ENCODE measurements around the gene FKBP1A. TPM values are rescaled to one million over a fixed set of nuclear protein-coding genes. Genes with fewer than 3 reads are reported as not detected.

FKBP1A gene
- total and polyA plus RNA-seq, 9 of the 15 experiments (the other 6 are each of a cell fraction or from before 2014, with no cell fraction given), result 48.8 to 502 (median 89.6) TPM

DNA sequence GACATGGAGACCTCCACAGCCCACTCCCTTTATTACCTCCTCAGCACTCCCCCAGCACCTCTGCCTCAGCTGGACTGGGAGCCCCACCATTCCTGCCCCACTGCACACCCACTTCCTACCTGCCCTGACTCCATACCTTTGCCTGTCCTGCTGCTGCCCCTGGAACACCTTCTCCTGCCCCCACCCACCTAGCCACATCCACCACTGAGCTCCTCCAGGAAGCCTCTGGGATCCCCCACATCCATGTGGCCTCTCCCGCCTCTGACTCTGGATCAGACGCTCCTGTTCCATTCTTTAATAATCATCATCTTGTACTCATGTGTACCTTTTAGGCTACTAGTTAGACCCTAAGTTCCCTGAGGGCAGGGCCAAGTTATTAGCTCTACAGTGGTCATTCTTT, 61.8 kb downstream of the FKBP1A start:
- no TSS peak for BruUV-seq (replicated peaks)
- POLR2A ChIA-PET, result interaction anchor here (0.8 kb wide), 1 partner anchor 9 kb away, joined by 3 read pairs; no protein-coding TSS in a partner anchor
- no peak overlapping the region for H3K27ac ChIP-seq (ENCODE audit: extremely low read depth, low read depth, low read length)
- H3K4me2 ChIP-seq (ENCODE audit: insufficient read depth, low read length), result no peak overlapping the region
- intact Hi-C loops (cut with micrococcal nuclease), result no loop called here
- DNase-seq (ENCODE audit: extremely low read depth in 1 of 4, low spot score in 3 of 4), result no peak
- FAIRE-seq, result no peak
- no peak for TF ChIP-seq ZNF589 (CRISPR knock-in tag; IDR thresholded peaks at IDR 0.05; ENCODE audit: low read depth)
- no peak for TF ChIP-seq BMI1 (IDR thresholded peaks at IDR 0.05; ENCODE audit: low read length)
- ATAC-seq, result no peak
- no peaks in the 10 kb centered on the region for H3K27me3 ChIP-seq (ENCODE audit: control insufficient read depth in 2 of 2, insufficient read depth in 2 of 2, low read length in 2 of 2)
- 100% methylated on average over 2 of the region's 2 CpGs for WGBS (ENCODE audit: insufficient coverage, low coverage, missing lambda C conversion rate)
- H4K20me1 ChIP-seq (replicated peaks; ENCODE audit: control insufficient read depth, insufficient read depth, low read length), result peaks cover 9% of the 10 kb centered on the region
- CTCF ChIA-PET (ENCODE audit: low intra/inter-chr PET ratio), result no interaction called here
- H2AFZ ChIP-seq (ENCODE audit: low read depth, low read length), result no peak overlapping the region
- H3K9ac ChIP-seq (ENCODE audit: insufficient read depth in 1 of 2, low read depth in 2 of 2, low read length in 2 of 2), result no peak overlapping the region
- no peaks in the 10 kb centered on the region for H3K9me1 ChIP-seq (ENCODE audit: control insufficient read depth, insufficient read depth, low read length)
- no peaks in the 10 kb centered on the region for H3K9me3 ChIP-seq (replicated peaks; ENCODE audit: control insufficient read depth, insufficient read depth, low read depth, low read length)
- peaks cover 14% of the 10 kb centered on the region; the same call in 2 of the 3 replicates for H3K36me3 ChIP-seq (ENCODE audit: control insufficient read depth, insufficient read depth, low read length)
- peaks cover 13 to 28% of the 10 kb centered on the region in 2 experiments; a peak in 4 of 5 replicates for H3K4me1 ChIP-seq (replicated peaks in 1 of 2; ENCODE audit: control insufficient read depth in 2 of 2, insufficient read depth in 2 of 2, low read length in 2 of 2)
- H3K4me3 ChIP-seq, result no peak overlapping the region
- H3K79me2 ChIP-seq (ENCODE audit: control insufficient read depth, insufficient read depth, low read length), result peaks cover 36% of the 10 kb centered on the region
- in situ Hi-C loops (cut with MboI), result no loop called here

DNA sequence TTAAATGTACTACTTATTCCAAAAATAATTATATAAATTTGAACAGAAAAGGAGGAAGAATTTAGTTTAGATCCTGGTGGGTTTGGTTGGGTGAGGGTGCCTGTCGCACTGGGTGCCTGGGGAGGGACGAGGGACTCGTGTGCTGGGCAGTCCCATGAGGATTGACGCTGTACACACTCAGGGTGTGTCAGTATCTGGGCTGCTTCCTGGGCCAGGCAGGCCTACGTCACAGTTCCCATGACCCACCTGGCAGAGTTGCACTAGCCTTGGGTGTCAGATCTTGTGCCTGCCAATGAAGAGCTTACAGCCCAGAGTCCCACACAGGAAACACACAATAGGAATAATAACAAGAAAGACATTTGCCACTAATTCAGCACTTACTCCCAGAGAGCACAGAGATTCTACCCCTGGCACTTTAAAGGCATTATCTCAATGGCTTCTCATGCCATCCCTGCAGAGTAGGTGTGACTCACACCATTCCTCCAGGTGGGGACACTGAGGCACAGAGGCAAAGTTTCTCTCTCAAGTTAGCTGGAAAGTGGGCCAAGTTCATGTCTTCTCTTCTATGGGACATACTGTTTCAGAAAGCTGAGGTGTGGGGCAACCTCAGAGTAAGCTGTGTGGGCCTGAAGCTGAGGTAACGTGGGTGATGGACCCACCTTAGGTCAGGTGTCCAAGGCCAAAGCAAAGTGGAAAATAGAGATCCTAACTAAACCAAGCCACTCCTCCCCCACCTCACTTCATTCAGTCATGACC, 62.6 kb downstream of the FKBP1A start:
- in situ Hi-C loops (cut with MboI) (no loop called here), intact Hi-C loops (cut with micrococcal nuclease) (no loop called here)
- no peaks in the 10 kb centered on the region for H3K27me3 ChIP-seq (ENCODE audit: control insufficient read depth in 2 of 2, insufficient read depth in 2 of 2, low read length in 2 of 2)
- ChIA-PET POLR2A (interaction anchor here (0.6 to 1.7 kb wide), 3 partner anchors 10 to 216 kb away, joined by 3 to 6 read pairs (median 3); no protein-coding TSS in a partner anchor), CTCF (ENCODE audit: low intra/inter-chr PET ratio) (no interaction called here)
- H3K36me3 ChIP-seq (ENCODE audit: control insufficient read depth, insufficient read depth, low read length), result peaks cover 14% of the 10 kb centered on the region; the same call in 2 of the 3 replicates
- H4K20me1 ChIP-seq (replicated peaks; ENCODE audit: control insufficient read depth, insufficient read depth, low read length), result peaks cover 13% of the 10 kb centered on the region
- H3K4me3 ChIP-seq, result no peak overlapping the region
- H3K27ac ChIP-seq (ENCODE audit: extremely low read depth, low read depth, low read length), result no peak overlapping the region
- FAIRE-seq (no peak), DNase-seq (ENCODE audit: extremely low read depth in 1 of 4, low spot score in 3 of 4) (no peak), ATAC-seq (no peak)
- H3K9me1 ChIP-seq (ENCODE audit: control insufficient read depth, insufficient read depth, low read length), result no peaks in the 10 kb centered on the region
- no peak overlapping the region for H3K4me2 ChIP-seq (ENCODE audit: insufficient read depth, low read length)
- TF ChIP-seq BCL6 (CRISPR knock-in tag; IDR thresholded peaks at IDR 0.05) (no peak), FOXJ3 (CRISPR knock-in tag; IDR thresholded peaks at IDR 0.05) (no peak), ZNF764 (CRISPR knock-in tag; IDR thresholded peaks at IDR 0.05; ENCODE audit: low read depth) (no peak)
- H2AFZ ChIP-seq (ENCODE audit: low read depth, low read length), result no peak overlapping the region
- peak overlapping the region in 1 of 2 experiments; percentile 73; a peak in 2 of 4 replicates for H3K9ac ChIP-seq (ENCODE audit: insufficient read depth in 1 of 2, low read depth in 2 of 2, low read length in 2 of 2)
- peaks cover 13 to 29% of the 10 kb centered on the region in 2 experiments; a peak in 4 of 5 replicates for H3K4me1 ChIP-seq (replicated peaks in 1 of 2; ENCODE audit: control insufficient read depth in 2 of 2, insufficient read depth in 2 of 2, low read length in 2 of 2)
- BruUV-seq (replicated peaks), result no TSS peak
- WGBS (ENCODE audit: insufficient coverage, low coverage, missing lambda C conversion rate), result 77% methylated on average over 2 of the region's 6 CpGs
- H3K79me2 ChIP-seq (ENCODE audit: control insufficient read depth, insufficient read depth, low read length), result peaks cover 44% of the 10 kb centered on the region
- no peaks in the 10 kb centered on the region for H3K9me3 ChIP-seq (replicated peaks; ENCODE audit: control insufficient read depth, insufficient read depth, low read depth, low read length)

All from K562 (cell line).